Non-pigmented ciliary epithelial cell (primary cell): Measurements from ENCODE around the gene MAP3K20.
A peak's percentile ranks its signal among the peaks of the same experiment; 100 is the strongest.
"Not testable (repeated sequence)": the region's sequence is repeated elsewhere in the genome, so short reads cannot be mapped to it uniquely, and the experiment has no call there.

Source experiments
- DNase-seq: peaks from one replicate; pipeline ENCODE4 v3.0.0-alpha.2; 2010; ENCODE audit warnings: low read depth

The MAP3K20 gene

GRCh38 chr2:173204316-173204715 is 128.7 kb downstream of the MAP3K20 start:
- DNase-seq: no peak

- DNase-seq: no peak
Measured at GRCh38 chr2:173205375-173205774, 129.7 kb downstream of the MAP3K20 start.

- DNase-seq: not testable (repeated sequence)
Measured at GRCh38 chr2:173207124-173207523, 131.5 kb downstream of the MAP3K20 start.

- DNase-seq: peak; percentile 91
Measured at GRCh38 chr2:173210270-173211196, 134.9 kb downstream of the MAP3K20 start.

DNA sequence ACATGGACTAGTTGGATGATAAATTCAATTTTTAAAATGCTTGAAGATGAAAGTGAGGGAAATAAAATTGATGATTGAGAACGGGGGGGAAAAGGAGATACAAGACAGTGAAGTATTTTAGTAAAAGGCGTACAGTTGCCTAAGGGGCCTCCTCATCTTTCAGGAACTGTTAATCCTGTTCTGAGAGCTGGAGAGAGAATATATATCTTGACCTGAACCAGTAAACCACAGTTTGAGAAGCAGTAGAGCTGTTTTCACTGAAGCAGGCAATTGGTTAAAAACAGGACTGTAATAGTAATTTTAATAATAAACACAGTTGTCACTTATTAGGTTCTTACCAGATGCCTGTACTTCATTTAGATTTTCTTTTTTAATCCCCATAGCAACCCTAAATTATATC is 137.5 kb downstream of the MAP3K20 start:
- no peak for DNase-seq

DNA sequence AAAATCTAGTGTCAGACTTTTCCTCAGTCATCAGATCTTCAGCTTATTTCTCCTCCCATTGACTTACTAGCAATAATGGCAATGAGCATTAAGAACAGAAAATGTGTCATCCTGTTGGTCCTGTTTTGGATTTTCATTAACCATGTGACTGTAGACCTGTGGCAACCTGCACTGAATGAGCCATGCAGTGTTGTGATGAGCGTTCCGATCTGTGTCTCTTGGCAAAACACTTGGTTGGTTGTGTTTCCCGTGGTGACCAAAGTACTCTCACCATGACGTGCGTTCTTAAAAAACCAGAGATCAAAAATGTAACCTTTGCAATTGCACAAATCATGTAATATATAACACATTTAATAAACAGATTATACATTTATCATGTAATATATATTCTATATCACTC is 138.6 kb downstream of the MAP3K20 start:
- no peak for DNase-seq

- no peak for DNase-seq
Measured at GRCh38 chr2:173215316-173215715, 139.7 kb downstream of the MAP3K20 start.

- no peak for DNase-seq
Measured at GRCh38 chr2:173216051-173216450, 140.4 kb downstream of the MAP3K20 start.

- DNase-seq: no peak
Measured at GRCh38 chr2:173216668-173217067, 141.0 kb downstream of the MAP3K20 start.

DNA sequence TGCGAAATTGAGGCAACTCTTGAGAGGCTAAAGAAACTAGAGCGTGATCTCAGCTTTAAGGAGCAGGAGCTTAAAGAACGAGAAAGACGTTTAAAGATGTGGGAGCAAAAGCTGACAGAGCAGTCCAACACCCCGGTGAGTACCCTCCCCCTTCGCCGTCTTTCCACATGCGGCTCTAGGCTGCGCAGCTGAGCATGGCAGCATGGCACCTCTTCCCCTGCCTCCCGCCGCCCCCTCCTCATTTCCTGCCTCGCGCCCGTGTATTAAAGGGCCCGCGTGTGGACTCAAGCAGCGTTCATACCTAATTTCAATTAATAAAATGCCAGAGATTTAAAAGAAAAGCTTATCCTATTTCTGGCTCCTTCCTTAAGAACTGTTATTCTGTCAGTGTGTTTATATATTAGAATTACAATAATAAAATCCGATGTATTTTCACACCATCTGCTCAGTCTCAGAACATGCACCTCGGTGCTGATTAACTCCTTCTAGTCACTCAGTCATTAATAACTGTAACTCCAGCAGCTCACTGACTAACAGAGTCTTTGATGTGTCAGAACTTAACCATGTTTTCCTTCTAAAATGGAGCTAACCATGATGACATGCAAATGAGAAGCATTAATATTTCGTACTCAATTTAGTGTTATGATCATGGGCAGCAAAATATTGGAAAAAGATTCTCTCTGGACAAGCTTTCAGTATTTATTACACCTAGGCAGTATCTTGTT is 141.6 kb downstream of the MAP3K20 start:
- DNase-seq: no peak

- no peak for DNase-seq
Measured at GRCh38 chr2:173218326-173219056, 142.8 kb downstream of the MAP3K20 start.

- DNase-seq: no peak
Measured at GRCh38 chr2:173221132-173221695, 145.6 kb downstream of the MAP3K20 start.

DNA sequence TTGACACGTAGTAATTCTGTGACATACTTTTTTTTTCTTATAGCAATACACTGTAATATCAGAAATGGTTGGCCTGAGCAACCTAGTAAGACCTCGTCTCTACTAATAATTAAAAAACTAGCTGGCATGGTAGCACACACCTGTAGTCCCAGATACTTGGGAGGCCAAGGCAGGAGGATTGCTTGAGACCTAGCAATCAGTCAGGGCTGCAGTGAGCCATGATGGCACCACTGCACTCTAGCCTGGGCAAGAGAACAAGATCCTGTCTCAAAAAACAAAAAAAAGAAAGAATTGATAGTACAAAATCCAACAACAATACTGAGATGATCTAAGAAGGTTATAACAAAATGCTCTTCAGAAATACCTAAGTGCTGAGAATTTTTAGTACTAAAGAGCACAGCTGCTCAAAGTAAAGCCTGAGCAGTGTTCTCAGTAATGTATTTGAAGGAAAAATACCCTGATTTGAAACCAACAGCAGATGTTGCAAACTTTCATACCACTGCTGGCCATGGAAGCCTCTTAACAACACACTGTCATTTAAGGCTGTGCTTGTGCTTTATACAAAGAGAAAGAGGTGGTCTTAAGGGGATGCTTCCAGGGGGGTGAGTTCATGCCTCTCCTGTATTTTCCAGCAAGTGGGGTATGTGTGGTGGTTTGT is 146.4 kb downstream of the MAP3K20 start:
- no peak for DNase-seq

- DNase-seq: no peak
Measured at GRCh38 chr2:173223871-173224270, 148.2 kb downstream of the MAP3K20 start.

GRCh38 chr2:173226899-173227698 is 151.5 kb downstream of the MAP3K20 start:
- no peak for DNase-seq

DNA sequence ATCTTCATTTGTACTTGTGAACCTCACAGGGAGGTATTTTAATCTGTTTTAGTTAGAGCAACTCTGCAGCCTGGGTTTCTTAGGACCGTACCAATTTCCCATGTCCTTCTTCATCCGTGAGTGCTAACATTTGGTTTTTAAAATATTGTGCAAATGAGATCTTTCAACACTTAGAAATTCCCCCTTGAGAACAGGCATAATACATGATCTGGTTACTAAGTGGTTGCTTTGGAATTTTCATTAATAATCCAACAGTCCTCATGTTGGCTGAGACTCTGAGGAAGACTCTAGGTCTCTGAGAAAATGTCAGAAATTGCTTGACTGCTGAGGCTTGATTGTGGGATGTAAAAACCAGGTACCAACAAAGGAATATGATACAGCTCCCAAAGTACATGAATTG is 153.4 kb downstream of the MAP3K20 start:
- no peak for DNase-seq

DNA sequence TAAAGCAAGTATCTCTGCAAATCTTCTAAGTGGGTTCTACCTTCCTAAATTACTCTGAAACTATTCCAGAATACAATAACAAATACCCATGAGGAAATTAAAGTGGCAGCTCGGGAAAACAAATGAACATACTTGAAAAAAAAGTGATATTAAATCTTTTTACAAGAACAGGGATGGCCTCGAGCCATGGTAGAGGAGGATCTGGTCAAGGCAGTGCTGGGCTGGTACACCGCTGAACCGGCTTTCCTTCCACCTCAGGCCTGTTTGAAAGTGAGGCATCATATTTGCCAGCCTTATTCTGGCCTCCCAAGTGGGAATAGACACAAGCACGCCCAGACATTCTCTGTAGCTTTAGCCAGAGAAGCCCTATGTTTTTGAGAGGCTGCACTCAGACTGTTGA is 154.5 kb downstream of the MAP3K20 start:
- no peak for DNase-seq

DNA sequence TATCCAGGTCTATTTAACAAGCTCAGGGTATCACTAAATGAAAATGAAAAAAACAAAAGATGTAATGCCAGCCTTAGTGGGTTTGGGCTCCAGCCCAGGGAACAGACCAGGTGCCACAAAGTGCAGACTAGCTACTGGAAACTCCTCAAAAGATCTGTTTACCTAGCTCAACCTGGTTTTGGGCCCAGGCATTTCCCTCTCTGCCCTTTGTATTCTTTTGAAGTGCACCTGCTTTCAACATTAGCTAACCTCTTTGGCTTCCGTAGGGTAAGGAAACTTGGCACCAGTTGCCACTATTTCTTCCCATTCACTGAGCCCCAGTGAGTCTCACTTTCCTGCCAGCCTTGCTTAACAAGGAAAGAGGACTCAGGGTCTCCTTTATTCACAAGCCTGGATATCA is 155.4 kb downstream of the MAP3K20 start:
- no peak for DNase-seq

- DNase-seq: no peak
Measured at GRCh38 chr2:173231465-173231864, 155.8 kb downstream of the MAP3K20 start.

GRCh38 chr2:173232956-173233744 is 157.5 kb downstream of the MAP3K20 start:
- DNase-seq: peak; percentile 9
